Esophagus muscularis mucosa (tissue), 4 donors: ENCODE data around the gene DTWD1.

ENCODE experiments used
- EP300 ChIP-seq: sonication (generic); formaldehyde crosslinking; IDR thresholded peaks from one replicate; pipeline ENCODE4 v1.6.1; 2017; ENCODE audit warnings: antibody characterized with exemption
- POLR2A ChIP-seq: fragments of 450-650 bp; IDR thresholded peaks from one replicate; pipeline ENCODE4 v1.6.1; 2017; ENCODE audit warnings: antibody characterized with exemption, moderate library complexity, mild to moderate bottlenecking, low read depth
- TF ChIP-seq, protein P1 (sequence below), 3 experiments: fragments of 200-600 bp in 2 of 3; fragments of 450-650 bp in 1 of 3; sonication (generic) in 2 of 3; IDR thresholded peaks; one replicate each; pipeline ENCODE4 v1.5.1; 2017 to 2019; ENCODE audit warnings: antibody characterized with exemption in 3 of 3, mild to moderate bottlenecking in 2 of 3, moderate library complexity in 1 of 3

DNA sequence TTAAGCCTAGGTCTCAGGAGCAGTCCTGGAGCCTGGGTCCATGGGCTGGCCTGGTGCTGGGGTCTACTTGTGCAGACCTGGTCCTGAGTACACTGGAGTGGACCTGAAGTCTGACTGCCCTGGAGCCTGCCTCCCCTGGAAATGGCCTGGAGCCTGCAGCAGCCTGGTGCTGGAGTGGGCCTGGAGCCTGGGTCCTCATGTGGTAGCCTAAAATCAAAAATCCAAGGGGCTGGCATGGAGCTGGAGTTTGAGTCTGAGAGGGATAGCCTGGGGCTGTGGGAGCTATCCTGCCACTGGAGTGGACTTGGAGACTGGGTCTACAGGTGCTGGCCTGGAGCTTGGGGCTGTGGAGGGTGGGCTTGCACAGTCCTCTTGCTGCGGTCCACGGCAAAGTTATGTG is 15.3 kb upstream of the DTWD1 start:
- no peak for TF ChIP-seq POLR2A
- TF ChIP-seq, protein P1, sequence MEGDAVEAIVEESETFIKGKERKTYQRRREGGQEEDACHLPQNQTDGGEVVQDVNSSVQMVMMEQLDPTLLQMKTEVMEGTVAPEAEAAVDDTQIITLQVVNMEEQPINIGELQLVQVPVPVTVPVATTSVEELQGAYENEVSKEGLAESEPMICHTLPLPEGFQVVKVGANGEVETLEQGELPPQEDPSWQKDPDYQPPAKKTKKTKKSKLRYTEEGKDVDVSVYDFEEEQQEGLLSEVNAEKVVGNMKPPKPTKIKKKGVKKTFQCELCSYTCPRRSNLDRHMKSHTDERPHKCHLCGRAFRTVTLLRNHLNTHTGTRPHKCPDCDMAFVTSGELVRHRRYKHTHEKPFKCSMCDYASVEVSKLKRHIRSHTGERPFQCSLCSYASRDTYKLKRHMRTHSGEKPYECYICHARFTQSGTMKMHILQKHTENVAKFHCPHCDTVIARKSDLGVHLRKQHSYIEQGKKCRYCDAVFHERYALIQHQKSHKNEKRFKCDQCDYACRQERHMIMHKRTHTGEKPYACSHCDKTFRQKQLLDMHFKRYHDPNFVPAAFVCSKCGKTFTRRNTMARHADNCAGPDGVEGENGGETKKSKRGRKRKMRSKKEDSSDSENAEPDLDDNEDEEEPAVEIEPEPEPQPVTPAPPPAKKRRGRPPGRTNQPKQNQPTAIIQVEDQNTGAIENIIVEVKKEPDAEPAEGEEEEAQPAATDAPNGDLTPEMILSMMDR (IDR thresholded peaks at IDR 0.05): no peak
- TF ChIP-seq EP300: no peak
